A673 (cell line): ENCODE data around the gene COLEC12. TPM values are rescaled to one million over a fixed set of nuclear protein-coding genes. Genes with fewer than 3 reads are reported as not detected.

Source experiments
- BruUV-seq: library from RNA; stranded (reverse); fragments of 400-500 nt; replicated peaks from 2 replicates; lab custom pipeline; 2021; lab: Mats Ljungman, UMichigan
- CTCF ChIA-PET: fragments of 300-600 bp; sonication (Branson Sonifier 250); formaldehyde crosslinking; loops from one replicate; lab custom pipeline; 2022; ENCODE audit warnings: antibody characterized with exemption; lab: Charles Lee
- POLR2A ChIA-PET: fragments of 300-600 bp; sonication (Branson Sonifier 250); formaldehyde crosslinking; loops from one replicate; lab custom pipeline; 2022; ENCODE audit warnings: antibody characterized with exemption; ENCODE audit not compliant: low non-redundant PET; lab: Charles Lee
- DNase-seq: peaks from one replicate; pipeline ENCODE4 v3.0.0-alpha.2; 2015; ENCODE audit warnings: low spot score
- H3K27ac ChIP-seq: fragments of 200-600 bp; sonication (generic); 2 replicates; pipeline ENCODE4 v1.5.1; 2016; ENCODE audit warnings: mixed run types, low read depth, mild to moderate bottlenecking, mixed read lengths, antibody characterized with exemption, low read length; ENCODE audit not compliant: poor library complexity, severe bottlenecking
- H3K27me3 ChIP-seq: fragments of 200-600 bp; sonication (generic); replicated peaks from 2 replicates; pipeline ENCODE4 v1.6.1; 2017; ENCODE audit warnings: mixed run types, low read depth, mild to moderate bottlenecking, mixed read lengths, antibody characterized with exemption, low read length; ENCODE audit not compliant: insufficient read depth, poor library complexity
- H3K36me3 ChIP-seq: fragments of 200-600 bp; sonication (generic); 2 replicates; pipeline ENCODE4 v1.6.1; 2016; ENCODE audit warnings: mixed run types, mild to moderate bottlenecking, mixed read lengths, antibody characterized with exemption, low read length; ENCODE audit not compliant: insufficient read depth, poor library complexity, severe bottlenecking
- H3K4me1 ChIP-seq: fragments of 200-600 bp; sonication (generic); 2 replicates; pipeline ENCODE4 v1.6.1; 2017; ENCODE audit warnings: mixed run types, mild to moderate bottlenecking, mixed read lengths, antibody characterized with exemption, low read length; ENCODE audit not compliant: insufficient read depth, poor library complexity, severe bottlenecking
- H3K4me3 ChIP-seq: fragments of 200-600 bp; sonication (generic); 2 replicates; pipeline ENCODE4 v1.5.1; 2016; ENCODE audit warnings: low read depth, mixed run types, mild to moderate bottlenecking, mixed read lengths, low read length; ENCODE audit not compliant: poor library complexity, severe bottlenecking
- H3K9me3 ChIP-seq: fragments of 200-600 bp; sonication (generic); 2 replicates; pipeline ENCODE4 v1.6.1; 2016; ENCODE audit warnings: mixed run types, low read depth, mild to moderate bottlenecking, mixed read lengths, antibody characterized with exemption, low read length; ENCODE audit not compliant: poor library complexity, severe bottlenecking
- EZH2 ChIP-seq: fragments of 200-600 bp; sonication (generic); IDR thresholded peaks from 2 replicates; pipeline ENCODE4 v1.6.1; 2017; ENCODE audit warnings: borderline replicate concordance, low read depth, mild to moderate bottlenecking, mixed read lengths, antibody characterized with exemption, low read length; ENCODE audit not compliant: poor library complexity, severe bottlenecking
- intact Hi-C: fragments of 100-400 bp; cut with micrococcal nuclease; formaldehyde crosslinking; loops from one replicate; pipeline ENCODE4 v1.10.0; 2022; ENCODE audit not compliant: unreplicated experiment
- total RNA-seq: library from RNA; stranded (reverse); gene quantifications from 2 replicates; pipeline ENCODE4 v1.2.3, GENCODE V29; 2021
- TF ChIP-seq, protein P1 (sequence below): fragments of 300-800, 200-600 bp; sonication (generic); conservative IDR thresholded peaks from 2 replicates; pipeline ENCODE4 v1.5.1; 2017; ENCODE audit warnings: low read depth, mild to moderate bottlenecking, antibody characterized with exemption, low read length, moderate library complexity, mixed read lengths

Gene COLEC12
- total RNA-seq, 1 experiment from 2014 or later: 0.86 TPM

DNA sequence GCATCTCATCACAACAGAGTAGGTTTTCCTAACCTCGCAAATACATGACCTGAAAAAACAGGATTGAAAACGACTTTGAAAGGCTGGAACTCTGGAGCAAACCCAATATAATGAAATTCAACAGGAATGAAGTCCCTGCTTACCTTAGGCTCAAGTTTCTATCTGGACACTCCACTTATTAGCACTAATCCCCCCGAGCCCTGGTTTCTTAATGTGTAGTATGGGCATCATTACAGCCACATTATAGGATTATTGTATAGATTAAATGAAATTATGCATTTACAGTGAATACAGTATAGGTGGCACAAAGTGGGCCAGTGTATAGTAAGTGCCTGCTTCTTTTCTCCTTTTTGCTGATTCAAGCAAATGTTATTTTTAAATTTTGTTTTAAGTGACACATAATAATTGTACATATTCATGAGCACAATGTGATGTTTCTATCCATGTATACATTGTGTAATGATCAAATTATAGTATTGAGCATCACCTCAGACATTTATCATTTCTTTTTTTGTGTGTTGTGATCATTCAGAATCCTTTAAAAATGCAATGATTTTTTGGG, 118.0 kb downstream of the COLEC12 start:
- Histone ChIP-seq H3K36me3 (no peaks in the 10 kb centered on the region), H3K9me3 (no peaks in the 10 kb centered on the region), H3K4me3 (no peak overlapping the region), H3K27me3 (no peaks in the 10 kb centered on the region), H3K4me1 (no peaks in the 10 kb centered on the region), H3K27ac (no peak overlapping the region)
- CTCF ChIA-PET: no interaction called here
- no TSS peak for BruUV-seq
- intact Hi-C loops: no loop called here
- POLR2A ChIA-PET: interaction anchor here (0.6 kb wide), 1 partner anchor 25 kb away, joined by 6 read pairs; no protein-coding TSS in a partner anchor
- no peak for DNase-seq
- TF ChIP-seq, protein P1, sequence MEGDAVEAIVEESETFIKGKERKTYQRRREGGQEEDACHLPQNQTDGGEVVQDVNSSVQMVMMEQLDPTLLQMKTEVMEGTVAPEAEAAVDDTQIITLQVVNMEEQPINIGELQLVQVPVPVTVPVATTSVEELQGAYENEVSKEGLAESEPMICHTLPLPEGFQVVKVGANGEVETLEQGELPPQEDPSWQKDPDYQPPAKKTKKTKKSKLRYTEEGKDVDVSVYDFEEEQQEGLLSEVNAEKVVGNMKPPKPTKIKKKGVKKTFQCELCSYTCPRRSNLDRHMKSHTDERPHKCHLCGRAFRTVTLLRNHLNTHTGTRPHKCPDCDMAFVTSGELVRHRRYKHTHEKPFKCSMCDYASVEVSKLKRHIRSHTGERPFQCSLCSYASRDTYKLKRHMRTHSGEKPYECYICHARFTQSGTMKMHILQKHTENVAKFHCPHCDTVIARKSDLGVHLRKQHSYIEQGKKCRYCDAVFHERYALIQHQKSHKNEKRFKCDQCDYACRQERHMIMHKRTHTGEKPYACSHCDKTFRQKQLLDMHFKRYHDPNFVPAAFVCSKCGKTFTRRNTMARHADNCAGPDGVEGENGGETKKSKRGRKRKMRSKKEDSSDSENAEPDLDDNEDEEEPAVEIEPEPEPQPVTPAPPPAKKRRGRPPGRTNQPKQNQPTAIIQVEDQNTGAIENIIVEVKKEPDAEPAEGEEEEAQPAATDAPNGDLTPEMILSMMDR: no peak
- no peak for TF ChIP-seq EZH2

DNA sequence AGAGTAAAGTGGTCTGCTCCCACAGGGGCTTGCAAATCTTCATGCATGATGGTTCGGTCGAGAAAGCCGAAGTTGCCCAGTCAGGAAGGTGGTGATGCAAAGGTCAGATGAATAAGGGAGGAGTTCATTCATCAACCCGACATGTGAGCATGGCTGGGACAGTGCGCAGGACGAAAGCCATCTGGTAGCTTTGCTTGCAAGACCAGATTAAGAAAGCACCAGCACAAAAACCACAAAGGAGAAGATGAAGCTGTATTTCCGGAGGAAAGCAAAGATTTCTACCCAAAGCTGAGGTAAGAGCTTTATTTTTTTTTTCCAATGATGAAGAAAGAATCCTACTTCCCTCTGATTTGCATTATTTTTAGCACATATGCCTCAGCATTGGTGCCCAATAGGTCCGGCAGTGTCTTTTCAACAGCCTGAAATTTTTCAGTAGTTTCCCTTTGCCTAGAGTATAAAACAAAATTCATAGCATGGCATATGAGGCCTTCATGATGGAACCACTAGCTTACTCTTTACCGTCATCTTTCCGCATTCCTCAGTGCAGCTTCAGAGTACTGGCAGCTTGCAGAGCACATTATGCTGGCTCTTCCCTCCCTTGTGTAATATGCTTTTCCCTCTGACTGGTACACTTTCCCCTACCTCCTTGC, 120.7 kb downstream of the COLEC12 start:
- BruUV-seq: no TSS peak
- TF ChIP-seq, protein P1: no peak
- no peak for TF ChIP-seq EZH2
- Histone ChIP-seq H3K27ac (no peak overlapping the region), H3K4me3 (no peak overlapping the region), H3K9me3 (no peaks in the 10 kb centered on the region), H3K36me3 (no peaks in the 10 kb centered on the region), H3K4me1 (no peaks in the 10 kb centered on the region), H3K27me3 (no peaks in the 10 kb centered on the region)
- CTCF ChIA-PET: no interaction called here
- intact Hi-C loops: no loop called here
- POLR2A ChIA-PET: no interaction called here
- DNase-seq: no peak

DNA sequence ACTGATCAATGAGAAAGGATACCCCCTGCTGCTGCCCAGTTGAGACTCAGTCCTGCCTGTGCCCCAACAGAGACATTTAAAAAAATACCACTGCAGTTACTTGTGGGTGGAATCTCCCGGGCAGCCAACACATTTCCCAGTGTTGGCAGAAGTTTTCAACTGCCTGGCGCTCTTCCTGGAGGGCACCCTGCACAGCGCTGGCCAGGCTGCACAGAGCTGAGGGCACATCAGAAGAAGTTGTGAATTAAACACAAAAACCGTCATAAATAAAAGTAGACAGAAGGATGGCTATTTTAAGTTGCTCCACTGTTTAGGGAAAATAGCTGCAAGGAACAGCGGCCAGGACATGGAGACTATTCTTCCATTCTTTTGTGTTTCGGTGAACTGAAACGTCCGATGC, 122.4 kb downstream of the COLEC12 start:
- POLR2A ChIA-PET: no interaction called here
- H3K36me3 ChIP-seq: no peaks in the 10 kb centered on the region
- H3K27ac ChIP-seq: no peak overlapping the region
- intact Hi-C loops: no loop called here
- no peak overlapping the region for H3K4me3 ChIP-seq
- no peaks in the 10 kb centered on the region for H3K9me3 ChIP-seq
- no peaks in the 10 kb centered on the region for H3K27me3 ChIP-seq
- H3K4me1 ChIP-seq: no peaks in the 10 kb centered on the region
- no TSS peak for BruUV-seq
- DNase-seq: no peak
- CTCF ChIA-PET: no interaction called here
- no peak for TF ChIP-seq EZH2
- TF ChIP-seq, protein P1: no peak
